ENCODE results near the gene EDEM2.

- no peak for TF ChIP-seq CTCF (IDR thresholded peaks at IDR 0.05)
- no peak for TF ChIP-seq EZH2 (IDR thresholded peaks at IDR 0.05; ENCODE audit: borderline replicate concordance, insufficient read depth, low read depth, low read length, poor library complexity, severe bottlenecking)
Measured at GRCh38 chr20:35191419-35192117, 44.4 kb upstream of the EDEM2 start.
